ENCODE results near the gene OTOA.
"Not testable (repeated sequence)": the region's sequence is repeated elsewhere in the genome, so short reads cannot be mapped to it uniquely, and the experiment has no call there.

OTOA gene

GRCh38 chr16:21642861-21643260 is 20.9 kb upstream of the OTOA start:
- no peak for DNase-seq

GRCh38 chr16:21643785-21644184 is 20.0 kb upstream of the OTOA start:
- DNase-seq, result no peak

- no peak for DNase-seq
Observed at GRCh38 chr16:21644674-21645073, 19.1 kb upstream of the OTOA start.

GRCh38 chr16:21645261-21645721 is 18.5 kb upstream of the OTOA start:
- DNase-seq, result peak; percentile 67

- DNase-seq, result no peak
Observed at GRCh38 chr16:21646091-21646490, 17.7 kb upstream of the OTOA start.

- DNase-seq, result peak; percentile 90
Observed at GRCh38 chr16:21646721-21647561, 16.8 kb upstream of the OTOA start.

GRCh38 chr16:21647562-21648164 is 16.1 kb upstream of the OTOA start:
- DNase-seq, result no peak

- DNase-seq, result not testable (repeated sequence)
Observed at GRCh38 chr16:21649826-21650406, 13.9 kb upstream of the OTOA start.

- DNase-seq, result no peak
Observed at GRCh38 chr16:21650521-21650920, 13.2 kb upstream of the OTOA start.

- no peak for DNase-seq
Observed at GRCh38 chr16:21651515-21651914, 12.3 kb upstream of the OTOA start.

- DNase-seq, result no peak
Observed at GRCh38 chr16:21652453-21652852, 11.3 kb upstream of the OTOA start, which contains the start of gene IGSF6. Gene IGSF6, minus strand, starts transcription at chr16:21652608. Its CDS starts 10 bp downstream, at chr16:21652598.

GRCh38 chr16:21653571-21653970 is 10.2 kb upstream of the OTOA start:
- no peak for DNase-seq

GRCh38 chr16:21654466-21654865 is 9.3 kb upstream of the OTOA start:
- DNase-seq, result no peak

- no peak for DNase-seq
Observed at GRCh38 chr16:21654881-21655280, 8.9 kb upstream of the OTOA start.

GRCh38 chr16:21656795-21657768 is 6.7 kb upstream of the OTOA start:
- peak; percentile 71 for DNase-seq

GRCh38 chr16:21659124-21659523 is 4.6 kb upstream of the OTOA start:
- no peak for DNase-seq

GRCh38 chr16:21664801-21665492 is 1.2 kb downstream of the OTOA start:
- no peak for DNase-seq

- no peak for DNase-seq
Observed at GRCh38 chr16:21666772-21667171, 3.0 kb downstream of the OTOA start.

GRCh38 chr16:21667575-21667974 is 3.8 kb downstream of the OTOA start:
- no peak for DNase-seq

GRCh38 chr16:21673469-21673868 is 9.7 kb downstream of the OTOA start:
- no peak for DNase-seq

- not testable (repeated sequence) for DNase-seq
Observed at GRCh38 chr16:21674456-21674855, 10.7 kb downstream of the OTOA start.

- DNase-seq, result not testable (repeated sequence)
Observed at GRCh38 chr16:21680714-21681113, 16.9 kb downstream of the OTOA start.
